Measurements from ENCODE around the gene ALX4.

GRCh38 chr11:44338698-44339529 is 29.0 kb upstream of the ALX4 start:
- TF ChIP-seq, protein P1, sequence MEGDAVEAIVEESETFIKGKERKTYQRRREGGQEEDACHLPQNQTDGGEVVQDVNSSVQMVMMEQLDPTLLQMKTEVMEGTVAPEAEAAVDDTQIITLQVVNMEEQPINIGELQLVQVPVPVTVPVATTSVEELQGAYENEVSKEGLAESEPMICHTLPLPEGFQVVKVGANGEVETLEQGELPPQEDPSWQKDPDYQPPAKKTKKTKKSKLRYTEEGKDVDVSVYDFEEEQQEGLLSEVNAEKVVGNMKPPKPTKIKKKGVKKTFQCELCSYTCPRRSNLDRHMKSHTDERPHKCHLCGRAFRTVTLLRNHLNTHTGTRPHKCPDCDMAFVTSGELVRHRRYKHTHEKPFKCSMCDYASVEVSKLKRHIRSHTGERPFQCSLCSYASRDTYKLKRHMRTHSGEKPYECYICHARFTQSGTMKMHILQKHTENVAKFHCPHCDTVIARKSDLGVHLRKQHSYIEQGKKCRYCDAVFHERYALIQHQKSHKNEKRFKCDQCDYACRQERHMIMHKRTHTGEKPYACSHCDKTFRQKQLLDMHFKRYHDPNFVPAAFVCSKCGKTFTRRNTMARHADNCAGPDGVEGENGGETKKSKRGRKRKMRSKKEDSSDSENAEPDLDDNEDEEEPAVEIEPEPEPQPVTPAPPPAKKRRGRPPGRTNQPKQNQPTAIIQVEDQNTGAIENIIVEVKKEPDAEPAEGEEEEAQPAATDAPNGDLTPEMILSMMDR (IDR thresholded peaks at IDR 0.05): no peak
- no peak for TF ChIP-seq POLR2A (IDR thresholded peaks at IDR 0.05)

Data from uterus (tissue), 2 donors.